ENCODE data around the gene MRPS22.

DNA sequence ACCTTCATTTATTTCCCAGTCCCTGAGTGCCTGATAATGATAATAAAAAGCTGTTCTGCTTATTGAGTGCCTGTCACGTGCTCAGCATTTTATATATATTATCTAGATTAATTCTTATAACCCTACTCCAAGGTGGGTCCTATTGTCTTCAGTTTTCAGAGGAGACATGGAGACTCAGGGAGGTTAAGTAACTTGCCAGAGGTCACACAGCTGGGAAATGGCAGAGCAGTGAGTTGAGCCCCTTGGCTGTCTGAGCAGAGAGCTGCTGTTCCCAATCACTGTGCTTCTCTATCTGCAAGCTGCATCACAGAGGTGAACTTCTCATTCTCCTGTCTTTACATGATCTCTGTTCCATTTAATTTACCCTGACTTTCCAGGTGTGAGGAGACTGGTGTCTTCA is 32.3 kb upstream of the MRPS22 start:
- TF ChIP-seq ZNF274 (IDR thresholded peaks at IDR 0.05; ENCODE audit: low read depth, low read length) (no peak), POLR2A (IDR thresholded peaks at IDR 0.05; ENCODE audit: borderline replicate concordance, extremely low read depth, insufficient read depth, insufficient read length) (peak; percentile 6), JUND (IDR thresholded peaks at IDR 0.05) (no peak), MAX (IDR thresholded peaks at IDR 0.05) (no peak), EZH2 (IDR thresholded peaks at IDR 0.05) (no peak), RAD21 (IDR thresholded peaks at IDR 0.05; ENCODE audit: low read depth) (no peak), TCF7L2 (IDR thresholded peaks at IDR 0.05; ENCODE audit: borderline replicate concordance, extremely low read depth, insufficient read depth, insufficient read length) (no peak), POLR2AphosphoS5 (IDR thresholded peaks at IDR 0.05; ENCODE audit: low read depth, low read length) (no peak), SP1 (IDR thresholded peaks at IDR 0.05; ENCODE audit: low read depth) (no peak), EGR1 (IDR thresholded peaks at IDR 0.05; ENCODE audit: low read depth) (no peak), YY1 (IDR thresholded peaks at IDR 0.05; ENCODE audit: extremely low read depth, insufficient replicate concordance, low read depth, low read length) (no peak)
- TF ChIP-seq, protein P1, sequence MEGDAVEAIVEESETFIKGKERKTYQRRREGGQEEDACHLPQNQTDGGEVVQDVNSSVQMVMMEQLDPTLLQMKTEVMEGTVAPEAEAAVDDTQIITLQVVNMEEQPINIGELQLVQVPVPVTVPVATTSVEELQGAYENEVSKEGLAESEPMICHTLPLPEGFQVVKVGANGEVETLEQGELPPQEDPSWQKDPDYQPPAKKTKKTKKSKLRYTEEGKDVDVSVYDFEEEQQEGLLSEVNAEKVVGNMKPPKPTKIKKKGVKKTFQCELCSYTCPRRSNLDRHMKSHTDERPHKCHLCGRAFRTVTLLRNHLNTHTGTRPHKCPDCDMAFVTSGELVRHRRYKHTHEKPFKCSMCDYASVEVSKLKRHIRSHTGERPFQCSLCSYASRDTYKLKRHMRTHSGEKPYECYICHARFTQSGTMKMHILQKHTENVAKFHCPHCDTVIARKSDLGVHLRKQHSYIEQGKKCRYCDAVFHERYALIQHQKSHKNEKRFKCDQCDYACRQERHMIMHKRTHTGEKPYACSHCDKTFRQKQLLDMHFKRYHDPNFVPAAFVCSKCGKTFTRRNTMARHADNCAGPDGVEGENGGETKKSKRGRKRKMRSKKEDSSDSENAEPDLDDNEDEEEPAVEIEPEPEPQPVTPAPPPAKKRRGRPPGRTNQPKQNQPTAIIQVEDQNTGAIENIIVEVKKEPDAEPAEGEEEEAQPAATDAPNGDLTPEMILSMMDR (IDR thresholded peaks at IDR 0.05 in 2 of 3, conservative IDR thresholded peaks at IDR 0.05 in 1 of 3; ENCODE audit: borderline replicate concordance in 1 of 3, insufficient read depth in 1 of 3, low read depth in 2 of 3, low read length in 2 of 3) = no peak
- TF ChIP-seq, protein P2, sequence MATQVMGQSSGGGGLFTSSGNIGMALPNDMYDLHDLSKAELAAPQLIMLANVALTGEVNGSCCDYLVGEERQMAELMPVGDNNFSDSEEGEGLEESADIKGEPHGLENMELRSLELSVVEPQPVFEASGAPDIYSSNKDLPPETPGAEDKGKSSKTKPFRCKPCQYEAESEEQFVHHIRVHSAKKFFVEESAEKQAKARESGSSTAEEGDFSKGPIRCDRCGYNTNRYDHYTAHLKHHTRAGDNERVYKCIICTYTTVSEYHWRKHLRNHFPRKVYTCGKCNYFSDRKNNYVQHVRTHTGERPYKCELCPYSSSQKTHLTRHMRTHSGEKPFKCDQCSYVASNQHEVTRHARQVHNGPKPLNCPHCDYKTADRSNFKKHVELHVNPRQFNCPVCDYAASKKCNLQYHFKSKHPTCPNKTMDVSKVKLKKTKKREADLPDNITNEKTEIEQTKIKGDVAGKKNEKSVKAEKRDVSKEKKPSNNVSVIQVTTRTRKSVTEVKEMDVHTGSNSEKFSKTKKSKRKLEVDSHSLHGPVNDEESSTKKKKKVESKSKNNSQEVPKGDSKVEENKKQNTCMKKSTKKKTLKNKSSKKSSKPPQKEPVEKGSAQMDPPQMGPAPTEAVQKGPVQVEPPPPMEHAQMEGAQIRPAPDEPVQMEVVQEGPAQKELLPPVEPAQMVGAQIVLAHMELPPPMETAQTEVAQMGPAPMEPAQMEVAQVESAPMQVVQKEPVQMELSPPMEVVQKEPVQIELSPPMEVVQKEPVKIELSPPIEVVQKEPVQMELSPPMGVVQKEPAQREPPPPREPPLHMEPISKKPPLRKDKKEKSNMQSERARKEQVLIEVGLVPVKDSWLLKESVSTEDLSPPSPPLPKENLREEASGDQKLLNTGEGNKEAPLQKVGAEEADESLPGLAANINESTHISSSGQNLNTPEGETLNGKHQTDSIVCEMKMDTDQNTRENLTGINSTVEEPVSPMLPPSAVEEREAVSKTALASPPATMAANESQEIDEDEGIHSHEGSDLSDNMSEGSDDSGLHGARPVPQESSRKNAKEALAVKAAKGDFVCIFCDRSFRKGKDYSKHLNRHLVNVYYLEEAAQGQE (IDR thresholded peaks at IDR 0.05; ENCODE audit: low read depth) = no peak

Data from HCT116 (cell line).